K562 (cell line): ENCODE measurements around the gene ZFP36. TPM values are rescaled to one million over a fixed set of nuclear protein-coding genes. Genes with fewer than 3 reads are reported as not detected.

Experiments
- ATF1 ChIP-seq, 2 experiments: fragments of 450-650 bp in 1 of 2; IDR thresholded peaks; 2 replicates each; pipeline ENCODE4 v1.6.1; 2016; ENCODE audit warnings: missing compliant biosample characterization in 1 of 2, missing genetic modification characterization in 1 of 2
- CBFA2T2 ChIP-seq: fragments of 450-650 bp; conservative IDR thresholded peaks from 2 replicates; pipeline ENCODE4 v1.6.1; 2017; ENCODE audit warnings: mild to moderate bottlenecking
- CHD4 ChIP-seq: fragments of 200-600 bp; sonication (generic); IDR thresholded peaks from 3 replicates; pipeline ENCODE4 v1.6.1; 2012; ENCODE audit warnings: low read depth, mild to moderate bottlenecking, mixed read lengths, low read length, inconsistent platforms; ENCODE audit not compliant: insufficient read depth, insufficient replicate concordance, poor library complexity, severe bottlenecking
- EZH2 ChIP-seq: IDR thresholded peaks from 2 replicates; pipeline ENCODE4 v1.6.1; 2012; ENCODE audit warnings: low read depth, mild to moderate bottlenecking, inconsistent platforms, low read length, borderline replicate concordance
- HIVEP1 ChIP-seq: fragments of 250-450 bp; sonication (Bioruptor Pico); IDR thresholded peaks from 2 replicates; pipeline ENCODE4 v1.4.0; 2020; ENCODE audit warnings: mild to moderate bottlenecking
- HMG20B ChIP-seq: fragments of 250-450 bp; sonication (Bioruptor Pico); IDR thresholded peaks from 2 replicates; pipeline ENCODE4 v1.5.0; 2021; ENCODE audit warnings: mild to moderate bottlenecking
- HNRNPL ChIP-seq: fragments of 200-400 bp; formaldehyde crosslinking; IDR thresholded peaks from 2 replicates; pipeline ENCODE4 v1.6.1; 2017; ENCODE audit warnings: low read depth, mild to moderate bottlenecking, low read length
- KLF16 ChIP-seq: IDR thresholded peaks from 2 replicates; pipeline ENCODE4 v1.6.1; 2016; ENCODE audit warnings: antibody characterized with exemption
- MTA2 ChIP-seq: fragments of 450-650 bp; IDR thresholded peaks from 2 replicates; pipeline ENCODE4 v1.6.1; 2016; ENCODE audit warnings: low read depth
- NCOA1 ChIP-seq: fragments of 450-650 bp; IDR thresholded peaks from 2 replicates; pipeline ENCODE4 v1.6.1; 2016; ENCODE audit warnings: low read depth
- PHF21A ChIP-seq: fragments of 450-650 bp; IDR thresholded peaks from 2 replicates; pipeline ENCODE4 v1.6.1; 2017; ENCODE audit warnings: low read depth, borderline replicate concordance
- SLC30A9 ChIP-seq: fragments of 250-450 bp; sonication (Bioruptor Pico); IDR thresholded peaks from 2 replicates; pipeline ENCODE4 v1.8.0; 2022; ENCODE audit warnings: mild to moderate bottlenecking, moderate library complexity
- SP2 ChIP-seq: IDR thresholded peaks from 2 replicates; pipeline ENCODE4 v1.6.1; 2011; ENCODE audit warnings: mild to moderate bottlenecking, low read depth, low read length, moderate library complexity; ENCODE audit not compliant: poor library complexity, severe bottlenecking; ENCODE audit errors: extremely low read depth
- YY1 ChIP-seq, 3 experiments: IDR thresholded peaks; 2 replicates each; pipeline ENCODE4 v1.6.1; 2011; ENCODE audit warnings: low read length in 2 of 3, mild to moderate bottlenecking in 2 of 3, moderate library complexity in 2 of 3, borderline replicate concordance in 1 of 3, control low read depth in 1 of 3, low read depth in 1 of 3; ENCODE audit not compliant: insufficient read depth in 3 of 3, insufficient replicate concordance in 2 of 3, control insufficient read depth in 1 of 3, insufficient read length in 1 of 3; ENCODE audit errors: extremely low read depth in 1 of 3
- ZNF644 ChIP-seq: fragments of 200-800 bp; sonication (Bioruptor generic); IDR thresholded peaks from 2 replicates; pipeline ENCODE4 v1.6.1; 2016; ENCODE audit warnings: low read depth, missing genetic modification characterization, missing compliant biosample characterization
- ZNF780A ChIP-seq: fragments of 250-450 bp; sonication (Bioruptor Pico); IDR thresholded peaks from 2 replicates; pipeline ENCODE4 v1.5.0; 2021; ENCODE audit warnings: mild to moderate bottlenecking
- ZSCAN32 ChIP-seq: fragments of 450-650 bp; formaldehyde crosslinking; IDR thresholded peaks from 2 replicates; pipeline ENCODE4 v1.4.0; 2020; ENCODE audit warnings: mild to moderate bottlenecking, moderate library complexity
- polyA plus RNA-seq, 8 experiments: library from polyadenylated mRNA; depleted of rRNA in 4 of 8; stranded (reverse) in 5 of 8; unstranded in 3 of 8; fragments of >200 nt; fragmentation: Nextera tagmentation in 2 of 8; fragmentation: Illumina TruSeq in 1 of 8; extraction: Ambion mirVana in 2 of 8; extraction: Trizol in 1 of 8; gene quantifications; 2 replicates each; pipeline versions ENCODE4 v1.2.1 to v1.2.3, GENCODE V29; 2011 to 2014; ENCODE audit warnings: inconsistent platforms in 1 of 8, missing spikeins in 1 of 8
- total RNA-seq, 7 experiments: library from RNA; depleted of rRNA in 6 of 7; stranded (reverse); fragments of >200 nt in 6 of 7; fragmentation: Illumina TruSeq in 2 of 7; extraction: Trizol in 2 of 7; gene quantifications; 2 replicates each; pipeline versions ENCODE4 v1.2.1 to v1.2.3, GENCODE V29; 2011 to 2021; ENCODE audit warnings: low replicate concordance in 1 of 7
- TF ChIP-seq, protein P1 (sequence below): sonication (generic); formaldehyde crosslinking; IDR thresholded peaks from 2 replicates; pipeline ENCODE4 v1.8.1; 2022; ENCODE audit warnings: missing genetic modification reagents
- TF ChIP-seq, protein P2 (sequence below): sonication (generic); formaldehyde crosslinking; IDR thresholded peaks from 2 replicates; pipeline ENCODE4 v1.8.1; 2023; ENCODE audit warnings: mild to moderate bottlenecking, missing genetic modification reagents
- TF ChIP-seq, protein P3 (sequence below): fragments of 250-450 bp; sonication (Bioruptor Pico); IDR thresholded peaks from 2 replicates; pipeline ENCODE4 v1.8.0; 2022; ENCODE audit warnings: moderate library complexity, mild to moderate bottlenecking, inconsistent platforms
- TF ChIP-seq, protein P4 (sequence below): fragments of 250-450 bp; sonication (Bioruptor Pico); IDR thresholded peaks from 2 replicates; pipeline ENCODE4 v1.8.0; 2021; ENCODE audit warnings: moderate library complexity, mild to moderate bottlenecking, inconsistent platforms
- TF ChIP-seq, protein P5 (sequence below): sonication (generic); formaldehyde crosslinking; IDR thresholded peaks from 2 replicates; pipeline ENCODE4 v1.8.0; 2022; ENCODE audit warnings: mild to moderate bottlenecking, missing genetic modification reagents

ZFP36 gene
- total and polyA plus RNA-seq, 9 of the 15 experiments (the other 6 are each of a cell fraction or from before 2014, with no cell fraction given), result 1.0 to 20.1 (median 3.5) TPM

DNA sequence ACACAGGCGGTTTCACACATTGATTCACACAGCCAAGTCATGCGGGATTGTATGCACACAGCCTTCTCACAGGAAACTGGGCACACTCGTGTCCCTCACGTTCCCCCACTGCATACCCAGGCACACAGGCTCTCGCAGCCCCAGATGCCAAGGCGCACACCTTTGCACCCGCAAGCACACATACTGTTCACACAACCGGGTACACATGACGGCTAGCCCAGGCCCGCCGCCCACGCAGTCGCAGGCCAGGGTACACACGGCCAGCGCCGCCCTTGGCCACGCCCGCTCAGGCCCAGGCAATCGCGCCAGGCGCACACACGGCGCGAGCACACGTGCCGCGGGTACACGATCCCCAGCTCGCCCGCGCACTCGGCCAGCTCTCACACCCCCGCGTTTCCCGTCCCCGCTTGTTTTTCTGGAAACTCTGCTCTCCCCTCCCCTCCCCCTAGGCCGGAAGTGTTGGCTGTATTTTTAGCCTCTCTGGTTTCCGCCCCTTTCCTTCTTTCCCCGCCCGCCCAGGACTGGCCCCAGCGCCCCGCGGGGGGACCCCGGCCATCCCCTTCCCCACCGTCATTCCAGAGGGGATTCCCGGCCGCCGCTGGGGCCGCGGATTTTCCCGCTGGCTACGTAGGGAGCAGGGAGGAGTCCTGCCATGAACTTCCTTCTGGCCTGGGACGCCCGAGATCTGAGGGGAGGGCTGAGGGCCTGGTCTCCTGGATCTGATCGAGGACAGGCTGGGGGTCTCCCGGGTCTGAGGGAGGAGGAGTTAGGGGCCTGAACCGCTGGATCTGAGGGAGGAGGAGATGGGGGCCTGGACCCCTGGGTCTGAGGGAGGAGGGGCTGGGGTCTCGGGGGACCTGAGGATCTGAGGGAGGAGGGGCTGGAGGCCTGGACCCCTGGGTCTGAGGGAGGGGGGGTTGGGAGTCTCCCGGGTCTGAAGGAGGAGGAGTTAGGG, 4.0 kb upstream of the ZFP36 start (continued):
- TF ChIP-seq EZH2 (no peak), ZNF780A (CRISPR knock-in tag) (no peak), CHD4 (no peak), YY1 (IDR thresholded peaks at IDR 0.05; ENCODE audit: borderline replicate concordance in 1 of 3, control insufficient read depth in 1 of 3, extremely low read depth in 1 of 3, insufficient read depth in 3 of 3, insufficient read length in 1 of 3, insufficient replicate concordance in 2 of 3, low read depth in 1 of 3, low read length in 2 of 3) (peak in 2 of 3 experiments; percentile 32 to 38), ZSCAN32 (CRISPR knock-in tag) (no peak), SP2 (no peak), SLC30A9 (CRISPR knock-in tag) (no peak), HNRNPL (no peak), ATF1 (CRISPR knock-in tag; IDR thresholded peaks at IDR 0.05) (no peak), ATF1 (tag; IDR thresholded peaks at IDR 0.05) (peak; percentile 41; the same call in 1 of the 2 replicates), ZNF644 (tag) (0 out of 2 replicates have a peak, but pooled peaks have one; percentile 40), NCOA1 (no peak), PHF21A (no peak; the same call in 1 of the 2 replicates), MTA2 (no peak), CBFA2T2 (peak; percentile 24; the same call in 1 of the 2 replicates), KLF16 (no peak), HMG20B (no peak), HIVEP1 (no peak)
- TF ChIP-seq, protein P1, sequence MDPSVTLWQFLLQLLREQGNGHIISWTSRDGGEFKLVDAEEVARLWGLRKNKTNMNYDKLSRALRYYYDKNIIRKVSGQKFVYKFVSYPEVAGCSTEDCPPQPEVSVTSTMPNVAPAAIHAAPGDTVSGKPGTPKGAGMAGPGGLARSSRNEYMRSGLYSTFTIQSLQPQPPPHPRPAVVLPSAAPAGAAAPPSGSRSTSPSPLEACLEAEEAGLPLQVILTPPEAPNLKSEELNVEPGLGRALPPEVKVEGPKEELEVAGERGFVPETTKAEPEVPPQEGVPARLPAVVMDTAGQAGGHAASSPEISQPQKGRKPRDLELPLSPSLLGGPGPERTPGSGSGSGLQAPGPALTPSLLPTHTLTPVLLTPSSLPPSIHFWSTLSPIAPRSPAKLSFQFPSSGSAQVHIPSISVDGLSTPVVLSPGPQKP (CRISPR knock-in tag), result no peak
- TF ChIP-seq, protein P2, sequence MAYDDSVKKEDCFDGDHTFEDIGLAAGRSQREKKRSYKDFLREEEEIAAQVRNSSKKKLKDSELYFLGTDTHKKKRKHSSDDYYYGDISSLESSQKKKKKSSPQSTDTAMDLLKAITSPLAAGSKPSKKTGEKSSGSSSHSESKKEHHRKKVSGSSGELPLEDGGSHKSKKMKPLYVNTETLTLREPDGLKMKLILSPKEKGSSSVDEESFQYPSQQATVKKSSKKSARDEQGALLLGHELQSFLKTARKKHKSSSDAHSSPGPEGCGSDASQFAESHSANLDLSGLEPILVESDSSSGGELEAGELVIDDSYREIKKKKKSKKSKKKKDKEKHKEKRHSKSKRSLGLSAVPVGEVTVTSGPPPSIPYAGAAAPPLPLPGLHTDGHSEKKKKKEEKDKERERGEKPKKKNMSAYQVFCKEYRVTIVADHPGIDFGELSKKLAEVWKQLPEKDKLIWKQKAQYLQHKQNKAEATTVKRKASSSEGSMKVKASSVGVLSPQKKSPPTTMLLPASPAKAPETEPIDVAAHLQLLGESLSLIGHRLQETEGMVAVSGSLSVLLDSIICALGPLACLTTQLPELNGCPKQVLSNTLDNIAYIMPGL (CRISPR knock-in tag), result peak; percentile 31; the same call in 1 of the 2 replicates
- TF ChIP-seq, protein P3, sequence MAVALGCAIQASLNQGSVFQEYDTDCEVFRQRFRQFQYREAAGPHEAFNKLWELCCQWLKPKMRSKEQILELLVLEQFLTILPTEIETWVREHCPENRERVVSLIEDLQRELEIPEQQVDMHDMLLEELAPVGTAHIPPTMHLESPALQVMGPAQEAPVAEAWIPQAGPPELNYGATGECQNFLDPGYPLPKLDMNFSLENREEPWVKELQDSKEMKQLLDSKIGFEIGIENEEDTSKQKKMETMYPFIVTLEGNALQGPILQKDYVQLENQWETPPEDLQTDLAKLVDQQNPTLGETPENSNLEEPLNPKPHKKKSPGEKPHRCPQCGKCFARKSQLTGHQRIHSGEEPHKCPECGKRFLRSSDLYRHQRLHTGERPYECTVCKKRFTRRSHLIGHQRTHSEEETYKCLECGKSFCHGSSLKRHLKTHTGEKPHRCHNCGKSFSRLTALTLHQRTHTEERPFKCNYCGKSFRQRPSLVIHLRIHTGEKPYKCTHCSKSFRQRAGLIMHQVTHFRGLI (CRISPR knock-in tag), result no peak
- TF ChIP-seq, protein P4, sequence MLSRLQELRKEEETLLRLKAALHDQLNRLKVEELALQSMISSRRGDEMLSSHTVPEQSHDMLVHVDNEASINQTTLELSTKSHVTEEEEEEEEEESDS (CRISPR knock-in tag), result no peak
- TF ChIP-seq, protein P5, sequence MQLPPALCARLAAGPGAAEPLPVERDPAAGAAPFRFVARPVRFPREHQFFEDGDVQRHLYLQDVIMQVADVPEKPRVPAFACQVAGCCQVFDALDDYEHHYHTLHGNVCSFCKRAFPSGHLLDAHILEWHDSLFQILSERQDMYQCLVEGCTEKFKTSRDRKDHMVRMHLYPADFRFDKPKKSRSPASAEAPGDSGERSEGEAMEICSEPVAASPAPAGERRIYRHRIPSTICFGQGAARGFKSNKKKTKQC, result peak; percentile 77; the same call in 1 of the 2 replicates
